A673 (cell line): ENCODE measurements around the gene PARP15.

Source experiments
- CTCF ChIP-seq: fragments of 300-800, 200-600 bp; sonication (generic); conservative IDR thresholded peaks from 2 replicates; pipeline ENCODE4 v1.5.1; 2017; ENCODE audit warnings: low read depth, mild to moderate bottlenecking, antibody characterized with exemption, low read length, moderate library complexity, mixed read lengths
- EZH2 ChIP-seq: fragments of 200-600 bp; sonication (generic); IDR thresholded peaks from 2 replicates; pipeline ENCODE4 v1.6.1; 2017; ENCODE audit warnings: borderline replicate concordance, low read depth, mild to moderate bottlenecking, mixed read lengths, antibody characterized with exemption, low read length; ENCODE audit not compliant: poor library complexity, severe bottlenecking

DNA sequence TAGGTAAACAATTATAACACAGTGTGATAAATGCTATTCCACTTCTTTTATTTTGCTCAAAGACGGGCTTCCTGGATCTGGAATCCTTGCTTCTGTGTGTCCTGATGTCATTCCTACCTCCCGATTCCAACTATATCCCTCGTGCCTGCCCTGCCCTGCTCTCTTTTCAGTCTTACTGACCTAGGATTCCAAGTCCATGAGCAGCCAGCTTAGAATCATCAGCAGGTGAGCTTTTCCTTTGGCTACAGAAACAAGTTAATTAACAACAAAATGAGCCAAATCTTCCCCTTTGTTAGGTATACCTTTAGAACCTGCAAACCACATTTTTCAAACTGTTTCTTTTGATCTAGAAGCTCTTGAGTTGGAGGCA, 40.8 kb upstream of the PARP15 start:
- TF ChIP-seq EZH2, result no peak
- TF ChIP-seq CTCF, result no peak
